SK-N-MC (cell line): ENCODE data around the gene HECTD3.
A peak's percentile ranks its signal among the peaks of the same experiment; 100 is the strongest.

ENCODE experiments used
- DNase-seq: peaks from one replicate; pipeline ENCODE4 v3.0.0-alpha.2; 2011; ENCODE audit warnings: low read depth, low spot score
- H3K27ac ChIP-seq: fragments of 200-600 bp; sonication (generic); 2 replicates; pipeline ENCODE4 v1.5.1; 2016; ENCODE audit warnings: mixed run types
- H3K36me3 ChIP-seq: fragments of 200-600 bp; sonication (generic); 2 replicates; pipeline ENCODE4 v1.6.1; 2017; ENCODE audit warnings: antibody characterized with exemption, low read length, mixed read lengths; ENCODE audit not compliant: insufficient read depth
- H3K4me3 ChIP-seq: fragments of 200-600 bp; sonication (generic); 2 replicates; pipeline ENCODE4 v1.5.1; 2016
- H3K9ac ChIP-seq: fragments of 200-600 bp; sonication (generic); 2 replicates; pipeline ENCODE4 v1.8.0; 2017; ENCODE audit warnings: mixed run types, mixed read lengths; ENCODE audit not compliant: insufficient read length
- H3K9me3 ChIP-seq: fragments of 200-600 bp; sonication (generic); 2 replicates; pipeline ENCODE4 v1.6.1; 2017; ENCODE audit warnings: low read depth, mild to moderate bottlenecking, antibody characterized with exemption, low read length, moderate library complexity, mixed read lengths
- EZH2 ChIP-seq: fragments of 200-600 bp; sonication (generic); IDR thresholded peaks from one replicate; pipeline ENCODE4 v1.6.1; 2017; ENCODE audit warnings: antibody characterized with exemption
- FOXP2 ChIP-seq: optimal IDR thresholded peaks from 2 replicates; pipeline ENCODE3; 2011; ENCODE audit warnings: mild to moderate bottlenecking, moderate library complexity; ENCODE audit not compliant: insufficient read depth; ENCODE audit errors: extremely low read length, control extremely low read depth
- POLR2AphosphoS5 ChIP-seq: IDR thresholded peaks from 2 replicates; pipeline ENCODE4 v1.6.1; 2012; ENCODE audit warnings: mild to moderate bottlenecking, low read depth, low read length, borderline replicate concordance

HECTD3 gene

GRCh38 chr1:45010855-45011811 is at the start of gene HECTD3:
Gene HECTD3, minus strand, starts transcription at chr1:45011324. Its CDS starts 67 bp downstream, at chr1:45011257.
- DNase-seq, result no peak
- Histone ChIP-seq H3K9me3 (no peaks in the 10 kb centered on the region), H3K4me3 (peak within 1 kb of the TSS; percentile 97), H3K9ac (peak within 1 kb of the TSS; percentile 90), H3K36me3 (peaks cover 11% of the 10 kb centered on the region; the same call in 1 of the 2 replicates), H3K27ac (no peak within 1 kb of the TSS; the same call in 1 of the 2 replicates)
- TF ChIP-seq POLR2AphosphoS5 (peak; percentile 59; the same call in 1 of the 2 replicates), FOXP2 (no peak), EZH2 (no peak)

DNA sequence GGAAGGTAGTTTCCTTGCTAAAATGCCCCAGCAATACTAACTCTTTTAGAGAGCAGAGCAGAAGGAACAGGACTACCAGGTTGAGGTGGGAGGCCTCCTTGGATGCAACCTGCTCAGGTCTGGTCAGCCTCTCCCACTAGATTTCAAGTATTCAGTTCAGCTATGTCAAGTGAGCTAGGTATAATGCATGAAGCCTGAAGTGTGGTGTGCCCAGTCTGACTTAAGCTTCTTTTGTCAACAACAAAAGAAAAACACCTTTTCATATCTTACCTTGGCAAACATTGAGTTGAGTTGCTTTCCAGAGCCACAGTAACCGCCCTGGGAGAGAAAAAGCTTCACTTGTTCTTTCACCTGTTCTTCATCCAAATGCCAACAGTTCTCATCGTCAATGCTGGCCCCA is 48.7 kb upstream of the HECTD3 start:
- Histone ChIP-seq H3K27ac (no peak overlapping the region), H3K36me3 (no peaks in the 10 kb centered on the region), H3K9ac (no peak overlapping the region), H3K9me3 (no peaks in the 10 kb centered on the region), H3K4me3 (no peak overlapping the region)
- TF ChIP-seq POLR2AphosphoS5, result no peak
- no peak for TF ChIP-seq EZH2
- TF ChIP-seq FOXP2, result no peak
- no peak for DNase-seq

- Histone ChIP-seq H3K9ac (no peak overlapping the region), H3K27ac (no peak overlapping the region), H3K9me3 (no peaks in the 10 kb centered on the region), H3K4me3 (no peak overlapping the region), H3K36me3 (no peaks in the 10 kb centered on the region)
- no peak for DNase-seq
- no peak for TF ChIP-seq POLR2AphosphoS5
Measured at GRCh38 chr1:45057542-45057941, 46.4 kb upstream of the HECTD3 start.

DNA sequence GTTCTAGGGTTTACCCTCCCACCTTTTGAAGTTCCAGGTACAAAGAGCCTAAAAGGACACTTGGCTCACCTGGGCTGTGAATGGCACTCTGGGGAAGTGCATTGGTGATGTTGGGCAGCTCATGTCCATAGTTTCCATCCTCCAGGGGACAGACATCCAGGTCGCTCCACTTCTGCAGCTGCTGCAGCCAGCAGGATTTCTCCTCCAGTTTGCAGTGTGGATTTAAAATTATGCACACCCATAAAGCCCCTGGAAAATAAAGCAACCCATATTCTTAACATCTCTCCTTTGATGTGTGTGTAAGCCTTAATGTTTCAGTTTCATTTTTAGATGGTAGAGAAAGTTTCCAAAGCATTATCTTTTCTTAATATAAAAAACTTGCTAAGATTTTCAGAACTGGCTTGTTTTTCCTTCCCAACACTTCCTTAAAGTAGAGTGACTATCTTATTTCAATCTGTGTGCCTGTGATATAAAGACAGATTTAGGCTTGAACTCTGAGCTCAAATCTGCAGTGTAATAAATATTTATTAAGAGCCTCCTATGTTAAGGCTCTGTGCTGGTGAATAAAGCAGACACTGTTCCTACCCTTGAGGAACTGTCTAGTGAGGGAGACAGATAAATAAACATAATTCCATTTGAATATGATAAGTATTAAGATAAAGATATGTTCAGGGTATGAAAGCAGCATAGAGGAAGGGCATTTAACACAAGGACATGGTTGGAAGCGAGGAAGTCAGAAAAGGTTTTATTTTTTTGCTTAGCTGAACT is 40.1 kb upstream of the HECTD3 start:
- no peak overlapping the region for H3K4me3 ChIP-seq
- H3K9ac ChIP-seq, result no peak overlapping the region

DNA sequence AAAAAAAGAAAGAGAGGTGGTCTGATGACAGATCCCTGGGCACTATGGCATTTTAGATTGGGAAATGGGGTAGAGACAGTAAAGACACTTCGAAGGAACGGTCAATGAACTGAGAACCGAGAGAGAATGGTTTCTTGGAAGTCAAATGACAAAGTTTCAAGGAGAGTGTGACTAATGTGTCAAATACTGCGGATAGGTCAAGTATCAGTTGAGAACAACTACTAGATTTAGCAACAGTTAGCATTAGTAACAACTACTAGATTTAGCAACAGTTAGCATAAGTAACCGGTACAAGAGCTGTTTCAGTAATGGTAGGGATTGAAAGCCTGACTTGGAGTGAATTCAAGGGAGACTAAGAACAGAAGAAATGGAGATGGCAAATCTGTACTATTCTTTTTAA is 35.9 kb upstream of the HECTD3 start:
- Histone ChIP-seq H3K36me3 (no peaks in the 10 kb centered on the region), H3K4me3 (no peak overlapping the region), H3K27ac (no peak overlapping the region), H3K9ac (no peak overlapping the region), H3K9me3 (no peaks in the 10 kb centered on the region)
- TF ChIP-seq FOXP2, result no peak
- no peak for TF ChIP-seq EZH2
- no peak for TF ChIP-seq POLR2AphosphoS5
- DNase-seq, result no peak

More for the DNA sequence above, 40.1 kb upstream of the HECTD3 start:
- TF ChIP-seq EZH2 (no peak), POLR2AphosphoS5 (no peak), FOXP2 (no peak)
- H3K9me3 ChIP-seq, result no peaks in the 10 kb centered on the region
- H3K27ac ChIP-seq, result no peak overlapping the region
- no peaks in the 10 kb centered on the region for H3K36me3 ChIP-seq
- no peak for DNase-seq

DNA sequence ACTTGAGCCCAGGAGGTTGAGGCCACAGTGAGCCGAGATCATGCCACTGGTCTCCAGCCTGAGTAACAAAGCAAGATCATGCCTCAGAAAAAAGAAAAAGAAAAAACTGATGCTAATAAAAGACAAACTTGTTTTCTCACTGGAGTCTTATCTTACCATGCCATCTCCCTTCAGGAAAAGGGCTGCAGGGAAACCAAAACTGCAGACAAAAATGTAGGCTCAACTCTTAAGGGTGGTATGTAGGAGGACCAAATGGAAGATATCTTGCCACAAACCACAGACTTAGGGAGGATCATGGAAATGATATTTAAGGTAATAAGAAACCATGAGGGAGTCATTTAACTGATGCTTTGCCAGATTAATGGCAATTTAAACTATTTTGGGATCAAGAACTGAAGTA is 33.8 kb upstream of the HECTD3 start:
- Histone ChIP-seq H3K9ac (no peak overlapping the region), H3K9me3 (no peaks in the 10 kb centered on the region), H3K4me3 (no peak overlapping the region), H3K27ac (no peak overlapping the region), H3K36me3 (no peaks in the 10 kb centered on the region)
- no peak for DNase-seq
- TF ChIP-seq POLR2AphosphoS5 (no peak), EZH2 (no peak), FOXP2 (no peak)

GRCh38 chr1:45043094-45043493 is 32.0 kb upstream of the HECTD3 start:
- Histone ChIP-seq H3K9ac (no peak overlapping the region), H3K9me3 (no peaks in the 10 kb centered on the region), H3K36me3 (no peaks in the 10 kb centered on the region), H3K4me3 (no peak overlapping the region), H3K27ac (no peak overlapping the region)
- DNase-seq, result no peak
- TF ChIP-seq POLR2AphosphoS5 (no peak), EZH2 (no peak), FOXP2 (no peak)

- DNase-seq, result no peak
- Histone ChIP-seq H3K9ac (no peak overlapping the region), H3K36me3 (no peaks in the 10 kb centered on the region), H3K9me3 (no peaks in the 10 kb centered on the region), H3K4me3 (no peak overlapping the region), H3K27ac (no peak overlapping the region)
- no peak for TF ChIP-seq FOXP2
- TF ChIP-seq EZH2, result no peak
- TF ChIP-seq POLR2AphosphoS5, result no peak
Measured at GRCh38 chr1:45040297-45040696, 29.2 kb upstream of the HECTD3 start.
